NCI-H2107 treated with DMSO at 0.1 percent for 48 hours (cell line): Measurements from ENCODE around the gene PLXNB2.
A peak's percentile ranks its signal among the peaks of the same experiment; 100 is the strongest.
"Not testable (repeated sequence)": the region's sequence is repeated elsewhere in the genome, so short reads cannot be mapped to it uniquely, and the experiment has no call there.

Experiments used
- DNase-seq: peaks from one replicate; lab custom pipeline; 2025; ENCODE audit not compliant: unreplicated experiment; lab: John Stamatoyannopoulos, UW

Gene PLXNB2

GRCh38 chr22:50306753-50307749, at the start of gene PLXNB2:
Gene PLXNB2 (minus strand): TSS chr22:50307646. CDS start chr22:50290584, 17,062 bp downstream.
- DNase-seq, result no peak

GRCh38 chr22:50357222-50357621, 49.8 kb upstream of the PLXNB2 start:
- DNase-seq, result no peak

GRCh38 chr22:50356186-50356585, 48.7 kb upstream of the PLXNB2 start:
- no peak for DNase-seq

- no peak for DNase-seq
These were observed 40.6 kb upstream of the PLXNB2 start for GRCh38 chr22:50348058-50348457.

- no peak for DNase-seq
These were observed 39.7 kb upstream of the PLXNB2 start for GRCh38 chr22:50347157-50347556.

- no peak for DNase-seq
These were observed 39.0 kb upstream of the PLXNB2 start for GRCh38 chr22:50346470-50346869.

- DNase-seq, result no peak
These were observed 36.1 kb upstream of the PLXNB2 start for GRCh38 chr22:50343541-50343935.

GRCh38 chr22:50342651-50343540, 35.5 kb upstream of the PLXNB2 start, which contains the start of gene PPP6R2:
Gene PPP6R2 (plus strand): TSS chr22:50343327. CDS start chr22:50393909, 50,582 bp downstream.
- no peak for DNase-seq

GRCh38 chr22:50341977-50342650, 34.7 kb upstream of the PLXNB2 start:
- peak; percentile 38 for DNase-seq

- DNase-seq, result no peak
These were observed 32.8 kb upstream of the PLXNB2 start for GRCh38 chr22:50339945-50340879.

- DNase-seq, result no peak
These were observed 31.5 kb upstream of the PLXNB2 start for GRCh38 chr22:50338860-50339462.

- DNase-seq, result no peak
These were observed 30.7 kb upstream of the PLXNB2 start for GRCh38 chr22:50338042-50338573.

GRCh38 chr22:50337262-50338041, 30.0 kb upstream of the PLXNB2 start:
- no peak for DNase-seq

GRCh38 chr22:50334433-50334832, 27.0 kb upstream of the PLXNB2 start:
- not testable (repeated sequence) for DNase-seq

- DNase-seq, result no peak
These were observed 21.8 kb upstream of the PLXNB2 start for GRCh38 chr22:50329236-50329635.

GRCh38 chr22:50327711-50328019, 20.2 kb upstream of the PLXNB2 start:
- DNase-seq, result no peak

- DNase-seq, result no peak
These were observed 19.7 kb upstream of the PLXNB2 start, which contains the start of gene DENND6B for GRCh38 chr22:50326956-50327710. Gene DENND6B (minus strand): TSS chr22:50327012. CDS start chr22:50326988, 24 bp downstream.
